Measurements from ENCODE around the gene HDAC9.
A peak's percentile ranks its signal among the peaks of the same experiment; 100 is the strongest.

Gene HDAC9

DNA sequence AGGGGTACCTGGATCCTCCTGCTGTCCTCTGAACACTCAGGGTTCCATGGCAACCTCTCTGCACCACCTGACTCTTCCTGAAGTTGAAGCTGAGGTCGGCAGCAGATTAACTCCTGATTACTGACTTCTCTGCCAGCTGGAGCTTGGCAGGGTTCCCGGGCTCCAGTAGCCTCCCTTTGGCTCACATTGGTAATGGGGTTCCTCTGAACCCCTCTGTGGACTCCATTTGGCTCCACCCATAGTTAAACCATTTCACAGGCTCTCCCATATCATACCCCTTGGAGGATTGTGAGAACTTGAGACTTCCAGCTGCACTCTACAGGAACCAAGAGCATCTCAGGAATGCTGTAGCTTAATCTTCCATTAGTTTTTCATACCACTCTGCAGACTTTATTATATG lies 292.5 kb downstream of the HDAC9 start:
- no peak for DNase-seq (ENCODE audit: low read depth)

DNA sequence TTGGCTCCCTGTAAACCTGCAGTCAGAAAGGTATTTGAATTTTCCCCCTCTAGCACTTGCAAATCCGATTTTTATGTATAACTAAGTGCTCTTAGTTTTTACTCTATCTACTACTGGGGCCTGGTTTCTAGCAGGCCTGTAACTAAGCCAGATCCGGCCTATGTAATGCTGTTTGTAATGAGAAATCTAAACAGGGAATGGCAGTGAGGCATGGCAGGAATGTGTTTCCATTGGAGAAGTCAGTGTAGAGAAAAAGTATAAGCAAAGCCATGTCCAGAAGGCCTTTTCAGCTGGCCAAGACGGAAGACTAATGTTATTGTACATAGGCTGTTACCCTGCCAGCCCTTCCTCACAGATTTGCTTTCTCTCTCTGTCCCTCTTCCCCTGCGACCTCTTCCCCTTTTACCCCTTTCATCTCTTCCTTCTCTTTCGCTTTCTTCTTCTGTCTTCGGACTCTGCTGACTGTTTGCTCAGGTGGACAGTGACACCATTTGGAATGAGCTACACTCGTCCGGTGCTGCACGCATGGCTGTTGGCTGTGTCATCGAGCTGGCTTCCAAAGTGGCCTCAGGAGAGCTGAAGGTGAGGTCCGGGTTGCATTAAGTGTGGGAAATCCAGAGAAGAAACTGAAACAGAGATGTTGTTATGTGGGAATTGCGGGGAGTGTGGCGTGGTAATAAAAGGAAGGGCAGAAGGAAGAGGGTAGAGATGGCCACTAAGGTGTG lies 297.5 kb downstream of the HDAC9 start:
- no peak for DNase-seq (ENCODE audit: low read depth)

DNA sequence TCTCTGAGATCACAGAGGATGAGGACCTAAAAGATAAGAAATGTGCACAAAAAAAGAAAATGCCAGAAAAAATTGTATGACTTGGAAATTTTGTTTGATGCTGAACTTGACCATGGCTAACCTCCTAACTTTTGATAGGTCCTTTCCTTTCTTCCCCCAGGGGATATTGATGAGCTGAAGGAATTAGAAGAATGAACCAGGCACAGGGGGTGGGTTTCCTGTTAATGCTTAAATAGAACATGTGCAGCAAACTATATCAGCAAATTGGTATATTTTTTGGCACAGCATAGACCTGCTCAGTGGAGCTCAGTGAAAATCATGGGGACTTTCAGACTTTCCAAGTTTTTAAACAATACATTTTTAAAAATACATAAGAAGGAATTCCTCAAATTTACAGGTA lies 300.7 kb downstream of the HDAC9 start:
- DNase-seq (ENCODE audit: low read depth): no peak

DNA sequence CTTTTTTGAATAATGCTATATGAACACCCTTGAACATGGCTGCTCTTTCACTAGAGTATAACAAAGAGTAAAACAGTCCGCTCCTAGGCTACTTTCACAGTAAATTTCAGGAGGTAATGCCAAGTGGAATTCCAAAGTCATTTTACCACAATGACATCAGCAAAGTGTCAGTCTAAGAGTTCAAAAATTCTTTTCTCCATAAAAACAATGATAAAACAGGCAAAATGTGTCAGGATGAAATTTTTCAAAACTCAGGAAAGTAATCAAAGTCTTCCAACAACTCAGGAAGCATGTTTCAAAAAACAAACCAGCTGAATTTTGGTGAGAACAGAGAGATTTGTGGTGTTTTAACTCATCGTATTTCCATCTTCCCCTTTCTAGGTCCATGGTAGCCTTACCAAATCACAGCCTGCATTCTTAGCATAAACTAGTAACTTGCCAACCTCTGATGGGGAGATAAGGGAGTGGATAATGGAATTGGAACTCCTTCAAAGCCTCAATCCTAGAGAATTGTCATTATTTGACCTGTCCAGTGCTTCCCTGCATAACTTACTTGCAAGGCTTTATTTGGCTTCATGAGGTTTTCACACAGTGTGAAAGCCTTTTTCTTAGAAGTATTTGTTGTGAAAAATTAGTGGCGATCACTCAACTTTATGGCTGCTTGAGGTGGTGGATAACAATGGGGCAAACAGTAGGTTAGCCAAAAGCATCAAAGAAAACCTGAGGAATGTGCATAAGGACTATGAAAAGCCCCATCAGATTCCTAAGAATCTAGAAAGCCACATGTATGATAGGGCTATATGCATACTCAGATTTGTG lies 302.7 kb downstream of the HDAC9 start:
- peak; percentile 71 for DNase-seq (ENCODE audit: low read depth)

DNA sequence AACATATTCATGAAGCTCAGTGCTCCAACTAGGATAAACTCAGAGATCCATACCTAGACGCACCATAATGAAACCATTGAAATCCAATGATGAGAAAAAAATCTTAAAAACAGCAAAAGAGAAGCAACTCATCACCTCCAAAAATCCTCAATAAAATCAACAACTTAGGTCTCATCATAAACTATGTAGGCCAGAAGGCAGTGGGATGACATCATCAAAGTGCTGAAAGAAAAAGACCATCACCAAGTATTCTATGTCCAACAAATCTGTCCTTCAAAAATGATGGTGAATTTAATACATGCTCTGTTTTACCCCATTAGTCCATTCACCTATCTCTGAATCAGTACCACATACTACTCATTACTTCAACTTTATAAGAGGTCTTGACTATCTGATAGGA lies 304.4 kb downstream of the HDAC9 start:
- no peak for DNase-seq (ENCODE audit: low read depth)

DNA sequence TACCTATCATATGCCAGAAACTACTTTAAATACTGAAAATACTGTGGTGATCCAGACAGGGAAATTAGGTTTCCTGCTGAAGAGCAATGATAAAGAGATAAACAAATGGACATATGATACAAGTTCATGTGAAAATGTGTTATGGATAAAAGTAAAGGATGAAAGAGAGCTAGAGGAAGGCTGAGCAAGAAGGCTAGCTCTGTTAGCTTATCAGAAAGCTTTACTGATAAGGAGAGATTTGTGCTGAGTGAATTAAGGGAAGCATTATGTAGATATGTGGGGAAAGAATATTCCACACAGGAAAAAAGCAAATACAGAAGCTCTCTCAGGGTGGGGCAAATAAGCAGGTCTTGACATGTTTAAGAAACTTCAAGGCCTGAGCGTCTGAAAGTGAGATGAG lies 308.4 kb downstream of the HDAC9 start:
- DNase-seq (ENCODE audit: low read depth): no peak

DNA sequence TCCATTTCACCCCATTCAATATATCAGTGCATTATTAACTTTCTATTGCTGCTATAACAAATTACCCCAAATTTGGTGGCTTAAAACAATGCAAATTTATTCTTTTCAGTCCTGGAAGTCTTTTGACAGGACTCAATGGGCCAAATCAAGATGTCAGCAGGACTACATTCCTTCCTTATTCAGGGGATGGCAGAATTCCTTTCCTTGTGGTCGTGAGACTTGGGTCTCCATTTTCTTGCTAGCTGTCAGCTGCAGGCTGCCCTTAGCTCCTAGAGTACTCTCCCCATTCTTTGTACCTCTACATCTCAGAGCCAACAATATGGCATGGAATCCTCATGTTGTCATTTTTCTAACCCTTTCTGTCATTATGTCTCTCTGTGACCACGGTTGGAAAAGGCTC lies 310.6 kb downstream of the HDAC9 start:
- no peak for DNase-seq (ENCODE audit: low read depth)

DNA sequence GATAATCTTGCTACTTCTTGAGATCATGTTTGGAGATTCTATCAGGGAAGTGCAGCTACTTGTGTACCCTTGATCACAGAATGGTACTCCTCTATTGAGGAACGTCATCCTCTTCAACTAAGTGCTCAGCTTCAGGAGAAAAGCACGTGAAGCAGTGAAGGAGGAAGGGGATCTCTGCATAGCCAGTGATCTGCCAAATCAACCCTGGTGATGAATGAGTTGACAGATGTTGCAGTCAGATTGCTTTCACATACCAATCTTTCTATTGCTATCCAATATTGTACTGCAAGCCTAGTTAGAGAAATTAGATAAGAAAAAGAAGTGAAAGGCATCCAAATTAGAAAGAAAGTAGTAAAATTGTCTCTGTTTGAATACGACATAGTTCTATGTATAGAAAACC lies 312.5 kb downstream of the HDAC9 start:
- DNase-seq (ENCODE audit: low read depth): no peak

DNA sequence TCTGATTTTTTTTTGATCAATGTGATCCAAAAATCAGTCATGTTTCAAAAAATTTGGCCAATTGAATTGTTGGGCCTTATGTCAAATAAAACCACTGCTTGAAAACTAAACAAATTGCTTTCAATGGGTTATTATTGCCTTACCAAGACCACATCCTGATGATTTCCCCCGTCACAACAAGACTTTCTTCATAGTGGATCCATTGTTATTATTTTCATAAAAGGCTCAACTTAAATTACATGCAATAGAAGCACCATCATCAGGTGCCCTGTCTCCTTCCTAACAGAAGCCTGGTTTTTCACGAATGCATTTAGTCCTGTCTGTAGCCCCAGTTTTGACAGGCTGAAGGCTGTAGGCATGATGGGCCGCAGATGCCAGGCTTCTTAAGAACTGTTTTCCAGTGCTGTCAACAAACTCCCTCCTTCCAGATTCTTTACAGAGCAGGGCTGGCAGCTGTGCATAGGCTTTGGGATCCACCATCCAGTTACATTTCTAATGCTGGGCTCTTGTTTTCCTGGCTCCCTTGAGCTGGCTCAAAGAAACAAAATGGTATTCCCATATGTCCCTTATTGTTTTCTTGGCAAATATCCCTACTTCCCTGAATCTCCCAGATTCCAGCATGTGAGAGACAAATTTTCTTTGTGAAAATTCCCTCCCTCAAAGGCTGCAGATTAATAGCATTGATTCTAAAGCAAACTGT lies 319.9 kb downstream of the HDAC9 start:
- no peak for DNase-seq (ENCODE audit: low read depth)

DNA sequence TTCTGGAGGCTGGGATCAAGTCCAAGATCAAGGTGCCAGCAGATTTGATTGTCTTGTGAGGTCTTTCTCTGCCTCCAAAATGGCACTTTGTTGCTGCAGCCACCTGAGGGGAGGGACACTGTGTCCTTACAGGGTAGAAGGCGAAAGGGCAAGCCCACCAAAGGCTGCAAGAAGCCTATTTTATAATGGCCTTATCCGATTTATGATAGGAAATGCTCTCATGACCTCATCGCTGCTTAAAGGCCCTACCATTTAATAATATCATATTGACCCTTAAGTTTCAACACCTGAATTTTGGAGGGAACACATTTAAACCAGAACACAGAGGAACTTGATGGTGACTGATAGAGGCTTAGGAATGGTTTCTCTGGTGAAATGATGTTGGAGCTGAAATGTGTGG lies 325.4 kb downstream of the HDAC9 start:
- DNase-seq (ENCODE audit: low read depth): no peak

DNA sequence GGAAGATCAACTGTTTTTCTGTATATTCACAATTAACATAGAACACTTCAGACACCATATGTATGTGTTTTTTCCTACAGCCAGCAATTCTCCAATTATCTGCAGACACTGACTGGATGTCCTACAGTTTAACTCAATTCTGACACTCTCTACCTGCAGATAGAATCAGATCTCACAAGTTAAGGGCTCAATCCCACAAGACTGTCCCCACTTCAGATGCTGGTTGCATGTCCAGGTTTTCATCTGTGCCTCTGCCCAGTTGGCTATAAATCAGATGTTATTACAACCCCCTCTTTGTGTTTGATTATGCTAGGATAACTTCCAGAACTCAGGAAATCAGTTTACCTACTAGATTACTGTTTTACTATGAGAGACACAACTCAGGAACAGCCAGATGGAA lies 326.0 kb downstream of the HDAC9 start:
- DNase-seq (ENCODE audit: low read depth): no peak

DNA sequence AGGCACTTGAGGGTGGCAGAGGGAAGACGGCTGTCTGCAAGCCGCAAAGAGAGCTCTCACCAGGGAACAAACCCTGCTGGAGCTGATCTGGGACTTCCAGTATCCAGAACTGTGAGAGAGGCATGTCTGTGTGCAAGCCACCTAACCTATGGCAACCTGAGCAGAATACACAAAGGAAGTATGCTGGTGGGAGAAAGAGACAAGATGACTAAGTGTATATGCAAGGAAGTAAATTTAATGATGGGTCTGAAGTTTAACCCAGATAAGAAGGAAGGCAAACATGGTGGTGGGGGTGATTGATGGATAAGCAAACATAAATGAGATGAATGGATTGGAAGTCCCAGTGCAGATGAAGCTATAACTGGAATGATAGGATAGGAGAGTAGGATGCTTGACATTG lies 328.6 kb downstream of the HDAC9 start:
- DNase-seq (ENCODE audit: low read depth): no peak

DNA sequence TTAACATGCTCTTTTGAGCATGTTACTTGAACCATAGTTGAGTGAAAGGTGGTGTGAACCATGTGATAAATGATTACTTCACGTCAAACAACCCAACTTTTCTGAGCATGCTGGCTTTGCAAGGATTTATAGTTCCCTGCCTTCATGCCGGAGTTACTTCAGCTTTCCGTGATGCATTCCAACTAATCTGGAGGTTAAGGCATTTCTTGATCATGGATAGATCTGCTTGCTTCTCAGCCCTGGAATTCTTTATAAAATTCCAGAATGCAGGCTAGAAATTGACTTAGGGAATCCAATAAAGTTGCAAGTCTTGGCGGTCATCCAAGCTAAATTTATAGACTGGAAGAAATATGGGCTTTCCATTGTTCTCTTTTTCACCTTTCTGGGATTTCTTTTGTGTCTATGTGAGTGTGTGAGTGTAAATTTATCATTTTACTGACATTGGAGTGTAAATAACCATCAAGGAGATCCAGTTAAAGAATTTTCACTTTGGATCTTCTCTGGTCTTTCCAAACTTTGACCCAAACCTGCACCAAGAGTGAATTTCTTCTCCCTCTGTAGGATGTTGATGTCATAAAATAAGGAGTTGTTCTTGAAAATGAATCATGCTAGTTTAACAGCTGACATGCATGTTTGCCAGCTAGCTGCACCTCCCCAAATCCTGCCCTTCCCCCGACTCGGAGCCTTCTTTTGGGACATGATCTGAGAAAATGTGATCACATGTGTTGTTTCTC lies 332.9 kb downstream of the HDAC9 start:
- no peak for DNase-seq (ENCODE audit: low read depth)

DNA sequence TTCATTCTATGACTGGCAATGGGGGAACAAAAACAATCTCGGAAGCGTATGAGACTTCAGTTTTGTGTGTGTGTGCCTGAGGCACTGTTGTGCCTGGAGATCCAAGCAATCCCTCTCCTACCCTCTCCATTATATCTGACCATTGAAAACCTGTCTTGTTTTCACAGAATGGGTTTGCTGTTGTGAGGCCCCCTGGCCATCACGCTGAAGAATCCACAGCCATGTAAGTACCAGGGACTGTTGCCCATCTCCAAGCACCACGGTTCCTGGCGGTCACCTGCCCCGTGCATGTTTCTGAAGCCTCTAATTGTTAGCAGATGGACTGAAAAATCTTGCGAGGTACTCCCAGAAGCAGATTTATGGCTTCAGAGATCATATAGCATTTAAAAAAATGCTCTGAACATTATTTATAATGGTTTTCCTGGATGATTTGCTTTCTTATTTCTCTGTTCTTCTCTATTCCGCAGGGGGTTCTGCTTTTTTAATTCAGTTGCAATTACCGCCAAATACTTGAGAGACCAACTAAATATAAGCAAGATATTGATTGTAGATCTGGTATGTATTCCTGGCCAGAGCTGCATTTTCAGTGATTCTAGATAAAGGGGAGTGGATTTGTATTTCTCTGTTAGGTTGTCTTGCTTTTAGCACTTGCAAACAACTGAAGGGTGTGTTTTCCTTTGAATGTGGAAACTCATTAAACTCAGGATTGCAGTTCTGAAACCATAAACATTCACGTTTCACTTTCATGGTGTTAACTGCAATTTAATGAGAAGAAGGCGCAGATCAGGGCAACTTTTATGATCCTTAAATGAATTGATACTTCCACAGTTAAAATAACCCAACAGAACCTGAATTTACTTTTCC lies 333.7 kb downstream of the HDAC9 start:
- DNase-seq (ENCODE audit: low read depth): no peak

DNA sequence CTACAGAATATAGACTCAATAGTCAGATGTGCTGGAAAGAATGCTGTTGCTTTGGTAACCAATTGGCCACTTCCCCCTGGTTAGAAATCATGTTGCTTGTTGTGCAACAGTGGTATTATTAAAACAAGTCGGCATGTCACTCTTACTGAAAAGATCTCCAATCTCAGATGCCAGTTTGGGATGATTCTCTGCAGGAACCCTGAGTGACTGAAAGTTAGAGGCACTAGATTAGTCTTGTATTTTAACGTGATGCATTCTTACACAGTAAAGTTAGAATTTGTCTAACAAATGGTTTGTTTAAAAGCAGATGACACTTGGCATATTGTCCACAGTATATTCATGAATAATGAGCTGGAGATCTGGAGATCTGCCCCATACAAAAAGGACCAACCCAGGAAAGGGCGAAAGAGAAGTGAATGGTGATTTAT lies 334.3 kb downstream of the HDAC9 start:
- DNase-seq (ENCODE audit: low read depth): no peak

DNA sequence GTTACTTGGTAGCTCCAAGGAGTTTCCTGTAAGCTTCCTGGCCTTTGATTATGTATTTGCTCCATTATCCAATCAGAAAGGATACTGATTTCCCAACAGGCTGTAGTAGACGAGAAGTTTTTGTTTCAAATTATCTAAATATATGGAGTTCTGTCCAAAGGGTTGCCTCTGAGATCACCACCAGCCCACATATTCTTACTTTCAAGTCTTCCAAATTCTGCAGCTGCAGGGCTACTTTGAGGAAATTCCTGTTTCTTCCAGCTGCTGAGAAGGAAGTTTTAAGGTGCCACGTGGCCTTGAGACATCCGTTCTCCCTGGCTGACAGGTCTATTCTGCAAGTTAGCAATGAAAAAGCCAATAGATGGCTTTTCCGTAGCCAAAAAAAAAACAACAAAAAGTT lies 335.9 kb downstream of the HDAC9 start:
- DNase-seq (ENCODE audit: low read depth): no peak

DNA sequence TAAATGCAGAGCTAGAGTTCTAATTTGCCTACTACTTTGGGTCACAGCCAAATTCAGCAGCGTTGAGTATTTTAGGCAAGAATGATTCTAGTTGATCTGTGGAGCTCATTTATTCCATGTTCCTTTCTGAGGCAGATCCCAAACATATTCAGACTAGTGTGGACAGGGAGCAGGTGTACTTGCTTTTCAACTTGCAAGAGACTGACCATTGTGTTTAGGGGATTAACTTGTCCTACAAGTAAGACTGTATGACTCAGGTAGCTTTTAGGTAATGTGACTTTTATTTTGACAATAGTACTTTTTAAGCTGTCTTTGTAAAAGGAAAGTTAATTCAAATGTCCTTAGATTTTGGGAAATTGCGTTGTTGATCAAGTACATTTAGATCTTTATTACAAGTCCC lies 336.4 kb downstream of the HDAC9 start:
- no peak for DNase-seq (ENCODE audit: low read depth)

DNA sequence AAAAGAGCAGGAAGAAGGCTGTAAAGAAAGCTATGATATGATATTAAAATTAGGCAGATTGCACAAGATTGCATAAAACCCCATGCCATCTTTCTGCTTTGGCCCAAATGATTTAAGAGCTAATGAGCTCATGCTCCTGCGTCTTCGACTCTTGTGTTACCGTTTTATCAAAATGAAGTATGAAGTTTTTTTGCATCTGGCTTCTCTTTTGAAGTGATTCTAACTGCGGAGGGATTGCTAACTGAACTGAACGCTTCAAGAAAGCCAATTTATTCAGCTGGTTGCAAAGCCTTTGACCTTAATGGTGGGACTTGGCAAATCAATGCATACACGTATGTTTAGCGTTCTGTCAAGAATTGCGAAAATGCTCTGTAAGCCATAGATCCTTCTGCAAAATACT lies 339.0 kb downstream of the HDAC9 start:
- DNase-seq (ENCODE audit: low read depth): no peak

DNA sequence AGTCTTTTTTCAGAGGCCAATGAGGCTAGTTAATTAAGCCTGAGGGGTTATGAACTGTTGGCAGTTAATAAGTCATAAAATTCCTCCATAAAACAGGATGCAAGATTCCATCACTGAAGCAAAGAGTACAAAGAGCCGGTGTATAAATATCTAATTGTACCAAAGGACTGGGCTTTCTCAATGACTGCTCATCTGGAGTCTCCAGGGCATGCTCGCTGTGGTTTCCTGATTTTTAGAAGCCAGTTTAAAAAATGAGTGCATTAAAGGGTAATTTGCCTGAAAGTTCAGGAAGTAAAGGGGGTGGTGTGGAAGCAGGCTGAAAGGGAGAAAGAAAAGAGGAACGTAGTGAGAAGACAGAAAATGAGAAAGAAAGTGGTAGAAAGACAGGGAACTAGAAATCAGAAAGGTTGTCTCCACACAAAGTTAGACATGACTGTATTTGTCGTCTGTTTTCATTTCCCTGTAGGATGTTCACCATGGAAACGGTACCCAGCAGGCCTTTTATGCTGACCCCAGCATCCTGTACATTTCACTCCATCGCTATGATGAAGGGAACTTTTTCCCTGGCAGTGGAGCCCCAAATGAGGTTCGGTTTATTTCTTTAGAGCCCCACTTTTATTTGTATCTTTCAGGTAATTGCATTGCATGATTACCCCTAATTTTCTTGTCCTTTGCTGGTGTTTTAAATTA lies 339.6 kb downstream of the HDAC9 start:
- DNase-seq (ENCODE audit: low read depth): no peak

DNA sequence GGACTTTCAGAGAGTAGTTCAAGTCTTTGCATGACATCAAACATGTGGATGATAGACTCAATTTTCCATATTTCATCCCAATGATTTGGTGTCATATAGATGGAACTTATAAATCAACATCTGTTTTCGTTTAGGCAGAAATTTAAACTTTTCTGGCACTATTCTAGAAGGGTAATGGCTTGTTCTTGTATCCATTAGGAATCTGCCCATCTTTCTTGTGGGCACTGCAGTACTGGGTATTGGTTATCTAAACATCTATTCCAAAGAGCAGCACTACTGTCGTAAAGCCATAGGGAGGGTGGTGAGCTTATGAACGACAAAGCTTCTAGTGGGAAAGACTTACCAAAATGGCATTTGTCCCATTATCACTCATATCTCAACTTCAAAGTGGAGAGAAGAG lies 348.4 kb downstream of the HDAC9 start:
- DNase-seq (ENCODE audit: low read depth): no peak

DNA sequence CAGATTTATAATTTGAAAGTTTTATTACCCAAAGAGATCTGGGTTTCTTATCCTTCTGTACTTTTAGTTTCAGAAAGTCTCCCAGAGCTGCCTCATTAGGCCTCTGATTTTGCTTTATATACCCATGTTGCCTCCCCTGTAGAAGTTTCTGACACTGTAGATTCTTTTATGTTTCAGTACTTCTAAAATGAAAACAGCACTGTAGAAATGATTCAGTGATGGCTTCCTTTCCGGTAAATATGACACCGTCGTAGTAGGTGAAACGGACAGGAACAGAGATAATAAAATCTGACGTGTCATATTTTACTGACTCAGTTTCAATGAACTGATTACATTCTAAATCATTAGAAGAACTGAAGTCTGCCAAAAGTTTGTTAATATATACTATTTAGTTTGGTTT lies 349.2 kb downstream of the HDAC9 start:
- no peak for DNase-seq (ENCODE audit: low read depth)

All from HS-27A (cell line).